Brain microvascular endothelial cell (primary cell): ENCODE data around the gene CEP72.

Experiments used
- DNase-seq: peaks from one replicate; pipeline ENCODE4 v3.0.0-alpha.2; 2020
- H3K27ac ChIP-seq: fragments of 250-450 bp; sonication (Bioruptor Pico); 2 replicates; pipeline ENCODE4 v1.5.1; 2020; ENCODE audit warnings: mild to moderate bottlenecking, moderate library complexity
- H3K27me3 ChIP-seq: fragments of 250-450 bp; sonication (Bioruptor Pico); replicated peaks from 2 replicates; pipeline ENCODE4 v1.5.1; 2020; ENCODE audit warnings: mild to moderate bottlenecking
- H3K36me3 ChIP-seq: fragments of 250-450 bp; sonication (Bioruptor Pico); replicated peaks from 2 replicates; pipeline ENCODE4 v1.5.1; 2020; ENCODE audit warnings: mild to moderate bottlenecking
- H3K4me3 ChIP-seq: 2 replicates; pipeline ENCODE4 v1.5.1; 2011; ENCODE audit warnings: low read depth, mild to moderate bottlenecking, control low read depth, low read length, moderate library complexity
- CTCF ChIP-seq: IDR thresholded peaks from 2 replicates; pipeline ENCODE4 v1.5.1; 2011; ENCODE audit warnings: low read depth, mild to moderate bottlenecking, moderate library complexity, low read length, control low read depth, inconsistent platforms; ENCODE audit errors: missing control alignments
- in situ Hi-C: cut with HindIII; loops from 2 replicates; pipeline ENCODE4 v1.10.0; 2017; ENCODE audit warnings: low sequenced_read_pairs, low pct_ligation_motif_present

Gene CEP72

DNA sequence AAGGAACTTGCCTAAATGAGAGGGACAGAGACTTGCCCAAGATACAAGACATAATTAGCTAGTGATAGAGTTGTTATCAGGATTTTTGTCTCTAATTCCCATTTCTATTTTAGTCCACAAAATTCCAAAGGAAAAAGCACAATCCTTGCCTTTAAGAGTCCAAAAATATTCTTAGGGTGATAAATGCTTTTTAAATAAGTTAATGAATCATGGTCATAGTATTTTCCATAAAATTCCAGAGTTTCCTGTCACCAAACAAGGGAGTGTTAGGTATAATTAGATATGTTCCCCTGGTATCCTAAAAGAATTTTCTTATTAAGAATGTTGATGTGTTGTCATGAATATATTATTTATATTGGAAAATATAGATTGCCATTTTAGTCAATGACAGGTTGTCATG lies 21.8 kb upstream of the CEP72 start:
- no peak for TF ChIP-seq CTCF
- Histone ChIP-seq H3K27ac (no peak overlapping the region), H3K4me3 (no peak overlapping the region), H3K27me3 (peaks cover 13% of the 10 kb centered on the region), H3K36me3 (no peaks in the 10 kb centered on the region)
- DNase-seq: no peak
- in situ Hi-C loops: no loop called here

DNA sequence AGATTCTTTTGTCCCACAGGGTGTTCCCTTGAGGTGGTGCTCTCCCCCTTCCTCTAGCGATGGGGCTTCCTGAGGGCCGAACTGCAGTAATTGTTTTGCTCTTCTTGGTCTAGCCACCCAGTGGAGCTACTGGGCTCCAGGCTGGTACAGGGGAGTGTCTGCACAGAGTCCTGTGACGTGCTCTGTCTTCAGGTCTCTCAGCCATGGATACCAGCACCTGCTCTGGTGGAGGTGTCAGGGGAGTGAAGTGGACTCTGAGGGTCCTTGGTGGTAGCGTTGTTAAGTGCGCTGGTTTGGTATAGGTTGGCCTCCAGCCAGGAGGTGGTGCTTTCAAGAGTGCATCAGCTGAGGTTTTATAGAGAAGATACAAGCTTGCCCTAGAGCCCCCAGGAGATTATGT lies 20.4 kb upstream of the CEP72 start:
- no peak for DNase-seq
- Histone ChIP-seq H3K4me3 (no peak overlapping the region), H3K27me3 (peaks cover 14% of the 10 kb centered on the region), H3K27ac (no peak overlapping the region), H3K36me3 (no peaks in the 10 kb centered on the region)
- no peak for TF ChIP-seq CTCF
- in situ Hi-C loops: no loop called here

DNA sequence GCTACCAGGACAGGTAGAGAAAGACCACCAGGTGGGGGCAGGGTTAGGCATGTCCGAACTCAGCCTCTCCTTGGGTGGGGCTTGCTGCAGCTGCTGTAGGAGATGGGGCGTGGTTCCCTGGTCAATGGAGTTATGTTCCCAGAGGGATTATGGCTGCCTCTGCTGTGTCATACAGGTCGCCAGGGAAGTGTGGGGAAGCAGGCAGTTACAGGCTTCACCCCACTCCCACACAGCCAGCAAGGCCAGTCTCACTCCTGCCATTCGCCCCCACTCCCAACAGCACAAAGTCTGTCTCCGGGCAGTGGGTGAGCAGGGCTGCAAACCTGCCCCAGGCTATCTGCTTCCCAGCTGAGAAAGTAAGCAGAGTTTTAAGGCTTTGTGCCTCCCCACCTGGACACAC lies 20.0 kb upstream of the CEP72 start:
- H3K36me3 ChIP-seq: no peaks in the 10 kb centered on the region
- no peak overlapping the region for H3K27ac ChIP-seq
- H3K4me3 ChIP-seq: no peak overlapping the region
- no peak for DNase-seq
- no peak for TF ChIP-seq CTCF
- in situ Hi-C loops: no loop called here
- peaks cover 14% of the 10 kb centered on the region for H3K27me3 ChIP-seq

DNA sequence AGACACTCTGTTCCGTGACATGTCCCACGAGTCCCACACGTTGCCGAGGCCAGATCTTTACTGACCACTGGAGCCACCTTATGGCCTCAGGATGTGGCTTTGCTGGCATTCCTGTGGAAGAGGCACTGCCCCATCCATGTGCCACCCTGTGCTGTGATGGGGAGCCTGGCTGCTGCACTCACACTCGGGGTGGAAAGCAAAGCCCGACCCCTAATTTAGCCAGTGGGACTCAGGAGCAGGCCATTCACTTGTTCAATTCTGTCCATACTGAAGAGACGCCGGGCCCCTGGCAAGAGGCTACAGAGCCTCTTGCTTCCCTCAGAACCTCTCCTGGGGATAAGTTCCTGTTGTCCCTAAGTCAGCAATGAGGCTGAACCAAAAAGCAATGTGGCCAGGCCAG lies 18.6 kb upstream of the CEP72 start:
- DNase-seq: no peak
- in situ Hi-C loops: no loop called here

GRCh38 chr5:594226-594860 lies 17.8 kb upstream of the CEP72 start:
- no peak overlapping the region for H3K4me3 ChIP-seq
- no peak overlapping the region for H3K27ac ChIP-seq
- in situ Hi-C loops: no loop called here
- H3K27me3 ChIP-seq: peaks cover 23% of the 10 kb centered on the region
- TF ChIP-seq CTCF: no peak
- no peaks in the 10 kb centered on the region for H3K36me3 ChIP-seq
- no peak for DNase-seq

More for the DNA sequence above, 18.6 kb upstream of the CEP72 start:
- H3K27me3 ChIP-seq: peaks cover 22% of the 10 kb centered on the region
- no peak overlapping the region for H3K27ac ChIP-seq
- H3K36me3 ChIP-seq: no peaks in the 10 kb centered on the region
- no peak for TF ChIP-seq CTCF
- H3K4me3 ChIP-seq: no peak overlapping the region

- Histone ChIP-seq H3K27me3 (peaks cover 23% of the 10 kb centered on the region), H3K4me3 (no peak overlapping the region), H3K27ac (no peak overlapping the region), H3K36me3 (no peaks in the 10 kb centered on the region)
- in situ Hi-C loops: no loop called here
- DNase-seq: no peak
- TF ChIP-seq CTCF: no peak
Measured at GRCh38 chr5:595285-595875, 16.8 kb upstream of the CEP72 start.
